WTC11 (cell line): ENCODE results near the gene NR1I3. TPM values are rescaled to one million over a fixed set of nuclear protein-coding genes. Genes with fewer than 3 reads are reported as not detected.

Experiments
- CREM ChIP-seq: sonication (generic); formaldehyde crosslinking; IDR thresholded peaks from 2 replicates; pipeline ENCODE4 v1.8.1; 2022; ENCODE audit warnings: mild to moderate bottlenecking, missing genetic modification reagents, moderate library complexity
- ESRRA ChIP-seq: sonication (generic); formaldehyde crosslinking; IDR thresholded peaks from 2 replicates; pipeline ENCODE4 v1.8.1; 2022; ENCODE audit warnings: mild to moderate bottlenecking, missing genetic modification reagents, borderline replicate concordance
- FOXK1 ChIP-seq: sonication (generic); formaldehyde crosslinking; IDR thresholded peaks from 2 replicates; pipeline ENCODE4 v1.8.0; 2022; ENCODE audit warnings: mild to moderate bottlenecking, moderate library complexity, missing genetic modification reagents
- HMGA2 ChIP-seq: fragments of 250-450 bp; sonication (Bioruptor Pico); IDR thresholded peaks from 2 replicates; pipeline ENCODE4 v1.4.0; 2021; ENCODE audit warnings: mild to moderate bottlenecking, moderate library complexity
- IRF2 ChIP-seq: sonication (generic); formaldehyde crosslinking; IDR thresholded peaks from 2 replicates; pipeline ENCODE4 v1.8.0; 2022; ENCODE audit warnings: low read depth, missing genetic modification reagents, borderline replicate concordance
- JUN ChIP-seq: sonication (generic); formaldehyde crosslinking; IDR thresholded peaks from 2 replicates; pipeline ENCODE4 v1.8.0; 2023; ENCODE audit warnings: mild to moderate bottlenecking, missing genetic modification reagents
- KAT7 ChIP-seq: sonication (generic); formaldehyde crosslinking; IDR thresholded peaks from 2 replicates; pipeline ENCODE4 v1.8.1; 2023; ENCODE audit warnings: missing genetic modification reagents, mild to moderate bottlenecking, borderline replicate concordance
- MYBL2 ChIP-seq: sonication (generic); formaldehyde crosslinking; IDR thresholded peaks from 2 replicates; pipeline ENCODE4 v1.8.1; 2023; ENCODE audit warnings: mild to moderate bottlenecking, moderate library complexity, missing genetic modification reagents
- NR3C1 ChIP-seq: sonication (generic); formaldehyde crosslinking; conservative IDR thresholded peaks from 2 replicates; pipeline ENCODE4 v1.8.1; 2023; ENCODE audit warnings: low read depth, mild to moderate bottlenecking, missing genetic modification reagents
- OVOL2 ChIP-seq: fragments of 250-450 bp; sonication (Bioruptor Pico); IDR thresholded peaks from 2 replicates; pipeline ENCODE4 v1.9.0; 2021; ENCODE audit warnings: mild to moderate bottlenecking, borderline replicate concordance
- RORB ChIP-seq: fragments of 250-450 bp; sonication (Bioruptor Pico); IDR thresholded peaks from 2 replicates; pipeline ENCODE4 v1.9.0; 2021; ENCODE audit warnings: mild to moderate bottlenecking
- SOX15 ChIP-seq: fragments of 250-450 bp; sonication (Bioruptor Pico); IDR thresholded peaks from 2 replicates; pipeline ENCODE4 v1.9.0; 2021; ENCODE audit warnings: mild to moderate bottlenecking
- TCF7 ChIP-seq: sonication (generic); formaldehyde crosslinking; IDR thresholded peaks from 2 replicates; pipeline ENCODE4 v1.8.0; 2022; ENCODE audit warnings: mild to moderate bottlenecking, low read depth, missing genetic modification reagents, moderate library complexity
- TEAD1 ChIP-seq: sonication (generic); formaldehyde crosslinking; IDR thresholded peaks from 2 replicates; pipeline ENCODE4 v1.8.0; 2022; ENCODE audit warnings: mild to moderate bottlenecking, missing genetic modification reagents
- USF1 ChIP-seq: sonication (generic); formaldehyde crosslinking; IDR thresholded peaks from 2 replicates; pipeline ENCODE4 v1.8.0; 2022; ENCODE audit warnings: mild to moderate bottlenecking, missing genetic modification reagents
- ZMAT4 ChIP-seq: fragments of 250-450 bp; sonication (Bioruptor Pico); IDR thresholded peaks from 2 replicates; pipeline ENCODE4 v1.9.0; 2021; ENCODE audit warnings: mild to moderate bottlenecking
- ZNF281 ChIP-seq: sonication (generic); formaldehyde crosslinking; IDR thresholded peaks from 2 replicates; pipeline ENCODE4 v1.8.0; 2023; ENCODE audit warnings: mild to moderate bottlenecking, missing genetic modification reagents
- ZNF317 ChIP-seq: sonication (generic); formaldehyde crosslinking; IDR thresholded peaks from 2 replicates; pipeline ENCODE4 v1.8.1; 2023; ENCODE audit warnings: low read depth, mild to moderate bottlenecking, moderate library complexity, missing genetic modification reagents, borderline replicate concordance
- ZNF396 ChIP-seq: fragments of 250-450 bp; sonication (Bioruptor Pico); IDR thresholded peaks from 2 replicates; pipeline ENCODE4 v1.8.0; 2021; ENCODE audit warnings: mild to moderate bottlenecking, moderate library complexity, borderline replicate concordance
- ZNF423 ChIP-seq: fragments of 250-450 bp; sonication (Bioruptor Pico); IDR thresholded peaks from 2 replicates; pipeline ENCODE4 v2.1.2; 2022; ENCODE audit warnings: mild to moderate bottlenecking, moderate library complexity
- ZSCAN18 ChIP-seq: fragments of 250-450 bp; sonication (Bioruptor Pico); IDR thresholded peaks from 2 replicates; pipeline ENCODE4 v2.1.2; 2022; ENCODE audit warnings: mild to moderate bottlenecking, moderate library complexity
- total RNA-seq: library from RNA; stranded (reverse); gene quantifications from 3 replicates; pipeline ENCODE4 v1.2.3, GENCODE V29; 2021
- TF ChIP-seq, protein P1 (sequence below): fragments of 250-450 bp; sonication (Bioruptor Pico); IDR thresholded peaks from 2 replicates; pipeline ENCODE4 v1.8.0; 2021; ENCODE audit warnings: mild to moderate bottlenecking
- TF ChIP-seq, protein P2 (sequence below): sonication (generic); formaldehyde crosslinking; IDR thresholded peaks from 2 replicates; pipeline ENCODE4 v1.8.0; 2023; ENCODE audit warnings: missing genetic modification reagents, mild to moderate bottlenecking, borderline replicate concordance
- TF ChIP-seq, protein P3 (sequence below): sonication (generic); formaldehyde crosslinking; IDR thresholded peaks from 2 replicates; pipeline ENCODE4 v1.8.1; 2023; ENCODE audit warnings: mild to moderate bottlenecking, moderate library complexity, missing genetic modification reagents
- TF ChIP-seq, protein P4 (sequence below): sonication (generic); formaldehyde crosslinking; IDR thresholded peaks from 2 replicates; pipeline ENCODE4 v1.8.1; 2022; ENCODE audit warnings: mild to moderate bottlenecking, moderate library complexity, missing genetic modification reagents

The NR1I3 gene
- total RNA-seq, 1 experiment from 2014 or later: not detected

GRCh38 chr1:161201836-161202712, 35.9 kb downstream of the NR1I3 start, which contains the start of gene NDUFS2 (continued):
- no peak for TF ChIP-seq KAT7 (CRISPR knock-in tag)
- TF ChIP-seq ZNF396 (CRISPR knock-in tag): no peak
- TF ChIP-seq MYBL2 (CRISPR knock-in tag): peak; percentile 75; the same call in 1 of the 2 replicates
- TF ChIP-seq NR3C1 (CRISPR knock-in tag): no peak
- no peak for TF ChIP-seq OVOL2 (CRISPR knock-in tag)
- no peak for TF ChIP-seq TCF7 (CRISPR knock-in tag)
- TF ChIP-seq, protein P1, sequence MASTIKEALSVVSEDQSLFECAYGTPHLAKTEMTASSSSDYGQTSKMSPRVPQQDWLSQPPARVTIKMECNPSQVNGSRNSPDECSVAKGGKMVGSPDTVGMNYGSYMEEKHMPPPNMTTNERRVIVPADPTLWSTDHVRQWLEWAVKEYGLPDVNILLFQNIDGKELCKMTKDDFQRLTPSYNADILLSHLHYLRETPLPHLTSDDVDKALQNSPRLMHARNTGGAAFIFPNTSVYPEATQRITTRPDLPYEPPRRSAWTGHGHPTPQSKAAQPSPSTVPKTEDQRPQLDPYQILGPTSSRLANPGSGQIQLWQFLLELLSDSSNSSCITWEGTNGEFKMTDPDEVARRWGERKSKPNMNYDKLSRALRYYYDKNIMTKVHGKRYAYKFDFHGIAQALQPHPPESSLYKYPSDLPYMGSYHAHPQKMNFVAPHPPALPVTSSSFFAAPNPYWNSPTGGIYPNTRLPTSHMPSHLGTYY (CRISPR knock-in tag): no peak
- no peak for TF ChIP-seq ZNF423 (CRISPR knock-in tag)
- TF ChIP-seq TEAD1: peak; percentile 82
- no peak for TF ChIP-seq ZMAT4 (CRISPR knock-in tag)
- TF ChIP-seq USF1: peak; percentile 44; the same call in 1 of the 2 replicates
- TF ChIP-seq IRF2 (CRISPR knock-in tag): no peak
- TF ChIP-seq ZSCAN18 (CRISPR knock-in tag): no peak
- TF ChIP-seq, protein P2, sequence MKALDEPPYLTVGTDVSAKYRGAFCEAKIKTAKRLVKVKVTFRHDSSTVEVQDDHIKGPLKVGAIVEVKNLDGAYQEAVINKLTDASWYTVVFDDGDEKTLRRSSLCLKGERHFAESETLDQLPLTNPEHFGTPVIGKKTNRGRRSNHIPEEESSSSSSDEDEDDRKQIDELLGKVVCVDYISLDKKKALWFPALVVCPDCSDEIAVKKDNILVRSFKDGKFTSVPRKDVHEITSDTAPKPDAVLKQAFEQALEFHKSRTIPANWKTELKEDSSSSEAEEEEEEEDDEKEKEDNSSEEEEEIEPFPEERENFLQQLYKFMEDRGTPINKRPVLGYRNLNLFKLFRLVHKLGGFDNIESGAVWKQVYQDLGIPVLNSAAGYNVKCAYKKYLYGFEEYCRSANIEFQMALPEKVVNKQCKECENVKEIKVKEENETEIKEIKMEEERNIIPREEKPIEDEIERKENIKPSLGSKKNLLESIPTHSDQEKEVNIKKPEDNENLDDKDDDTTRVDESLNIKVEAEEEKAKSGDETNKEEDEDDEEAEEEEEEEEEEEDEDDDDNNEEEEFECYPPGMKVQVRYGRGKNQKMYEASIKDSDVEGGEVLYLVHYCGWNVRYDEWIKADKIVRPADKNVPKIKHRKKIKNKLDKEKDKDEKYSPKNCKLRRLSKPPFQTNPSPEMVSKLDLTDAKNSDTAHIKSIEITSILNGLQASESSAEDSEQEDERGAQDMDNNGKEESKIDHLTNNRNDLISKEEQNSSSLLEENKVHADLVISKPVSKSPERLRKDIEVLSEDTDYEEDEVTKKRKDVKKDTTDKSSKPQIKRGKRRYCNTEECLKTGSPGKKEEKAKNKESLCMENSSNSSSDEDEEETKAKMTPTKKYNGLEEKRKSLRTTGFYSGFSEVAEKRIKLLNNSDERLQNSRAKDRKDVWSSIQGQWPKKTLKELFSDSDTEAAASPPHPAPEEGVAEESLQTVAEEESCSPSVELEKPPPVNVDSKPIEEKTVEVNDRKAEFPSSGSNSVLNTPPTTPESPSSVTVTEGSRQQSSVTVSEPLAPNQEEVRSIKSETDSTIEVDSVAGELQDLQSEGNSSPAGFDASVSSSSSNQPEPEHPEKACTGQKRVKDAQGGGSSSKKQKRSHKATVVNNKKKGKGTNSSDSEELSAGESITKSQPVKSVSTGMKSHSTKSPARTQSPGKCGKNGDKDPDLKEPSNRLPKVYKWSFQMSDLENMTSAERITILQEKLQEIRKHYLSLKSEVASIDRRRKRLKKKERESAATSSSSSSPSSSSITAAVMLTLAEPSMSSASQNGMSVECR (CRISPR knock-in tag): 0 out of 2 replicates have a peak, but pooled peaks have one; percentile 32
- TF ChIP-seq RORB: no peak
- no peak for TF ChIP-seq SOX15 (CRISPR knock-in tag)
- TF ChIP-seq, protein P3, sequence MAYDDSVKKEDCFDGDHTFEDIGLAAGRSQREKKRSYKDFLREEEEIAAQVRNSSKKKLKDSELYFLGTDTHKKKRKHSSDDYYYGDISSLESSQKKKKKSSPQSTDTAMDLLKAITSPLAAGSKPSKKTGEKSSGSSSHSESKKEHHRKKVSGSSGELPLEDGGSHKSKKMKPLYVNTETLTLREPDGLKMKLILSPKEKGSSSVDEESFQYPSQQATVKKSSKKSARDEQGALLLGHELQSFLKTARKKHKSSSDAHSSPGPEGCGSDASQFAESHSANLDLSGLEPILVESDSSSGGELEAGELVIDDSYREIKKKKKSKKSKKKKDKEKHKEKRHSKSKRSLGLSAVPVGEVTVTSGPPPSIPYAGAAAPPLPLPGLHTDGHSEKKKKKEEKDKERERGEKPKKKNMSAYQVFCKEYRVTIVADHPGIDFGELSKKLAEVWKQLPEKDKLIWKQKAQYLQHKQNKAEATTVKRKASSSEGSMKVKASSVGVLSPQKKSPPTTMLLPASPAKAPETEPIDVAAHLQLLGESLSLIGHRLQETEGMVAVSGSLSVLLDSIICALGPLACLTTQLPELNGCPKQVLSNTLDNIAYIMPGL: peak; percentile 89
- peak; percentile 77; the same call in 1 of the 2 replicates for TF ChIP-seq ESRRA
- TF ChIP-seq, protein P4, sequence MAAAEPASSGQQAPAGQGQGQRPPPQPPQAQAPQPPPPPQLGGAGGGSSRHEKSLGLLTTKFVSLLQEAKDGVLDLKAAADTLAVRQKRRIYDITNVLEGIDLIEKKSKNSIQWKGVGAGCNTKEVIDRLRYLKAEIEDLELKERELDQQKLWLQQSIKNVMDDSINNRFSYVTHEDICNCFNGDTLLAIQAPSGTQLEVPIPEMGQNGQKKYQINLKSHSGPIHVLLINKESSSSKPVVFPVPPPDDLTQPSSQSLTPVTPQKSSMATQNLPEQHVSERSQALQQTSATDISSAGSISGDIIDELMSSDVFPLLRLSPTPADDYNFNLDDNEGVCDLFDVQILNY (CRISPR knock-in tag): peak; percentile 66; the same call in 1 of the 2 replicates
- no peak for TF ChIP-seq HMGA2
- TF ChIP-seq JUN (CRISPR knock-in tag): no peak
- TF ChIP-seq FOXK1 (CRISPR knock-in tag): peak; percentile 96
- TF ChIP-seq ZNF281: no peak
- TF ChIP-seq ZNF317 (CRISPR knock-in tag): no peak
- TF ChIP-seq CREM: peak; percentile 51; the same call in 1 of the 2 replicates
